NCI-H2196 treated with DMSO at 0.1 percent for 48 hours (cell line): ENCODE results near the gene ALDH1A1.

Source experiments
- DNase-seq: peaks from one replicate; lab custom pipeline; 2025; ENCODE audit not compliant: unreplicated experiment; lab: John Stamatoyannopoulos, UW

The ALDH1A1 gene

DNA sequence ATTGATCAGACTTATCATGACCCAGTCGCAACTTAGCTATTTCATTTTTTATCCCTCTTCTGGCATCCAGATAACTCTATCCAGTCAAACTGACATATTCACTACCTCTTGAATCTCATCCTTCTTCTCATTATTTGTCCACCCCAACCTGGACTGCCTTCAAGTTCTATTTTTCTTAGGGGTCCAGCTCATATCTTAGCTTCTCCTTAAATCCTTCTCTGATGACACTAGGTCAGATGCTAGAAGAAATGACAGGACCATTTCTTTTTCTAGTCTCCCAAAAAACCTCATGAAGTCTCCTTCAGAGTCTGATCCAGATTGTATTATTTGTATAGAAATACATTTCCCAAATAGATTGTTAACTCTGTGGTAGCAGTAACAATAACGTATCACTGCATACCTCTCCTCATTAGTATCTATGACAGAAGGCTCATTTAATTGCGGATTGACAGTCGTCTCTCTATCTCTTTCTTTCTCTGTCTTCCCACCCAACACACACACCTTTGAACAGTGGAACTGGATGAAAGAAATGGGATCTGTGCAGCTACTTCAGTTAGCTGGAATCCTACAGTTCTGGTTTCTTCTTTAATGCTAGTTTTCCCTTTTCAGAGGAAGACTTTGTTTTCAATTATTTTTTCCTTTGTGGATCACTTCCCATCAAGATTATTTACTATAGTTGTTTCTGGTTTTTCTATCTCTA, 33.5 kb downstream of the ALDH1A1 start:
- DNase-seq = no peak

DNA sequence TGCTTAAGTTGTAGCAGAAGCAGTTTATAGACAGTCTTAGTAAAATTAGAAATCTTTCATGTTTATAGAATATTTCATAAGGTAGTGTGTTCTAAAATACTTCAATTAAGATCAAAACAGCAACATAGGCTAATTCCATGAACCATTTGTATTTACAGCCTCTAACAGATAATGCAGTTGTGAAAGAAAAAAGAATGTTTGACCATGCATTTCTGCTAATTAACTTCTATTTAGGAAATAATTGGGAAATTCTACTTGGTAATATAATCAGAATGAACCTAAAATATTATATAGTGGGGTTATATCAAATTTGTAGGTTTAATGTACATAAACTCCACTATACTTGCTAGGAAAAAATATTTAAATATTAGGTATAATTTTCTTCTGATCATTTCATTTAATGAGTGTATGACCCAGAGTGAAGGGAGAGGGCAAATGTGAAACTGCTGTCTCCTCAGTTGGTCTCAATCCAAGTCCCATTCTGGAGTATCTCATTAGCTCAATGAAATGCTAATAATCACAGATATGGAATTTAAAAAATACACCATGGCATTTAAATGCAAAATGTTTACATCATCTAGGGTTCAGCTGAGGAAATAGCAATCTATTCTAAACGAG, 34.9 kb downstream of the ALDH1A1 start:
- no peak for DNase-seq

DNA sequence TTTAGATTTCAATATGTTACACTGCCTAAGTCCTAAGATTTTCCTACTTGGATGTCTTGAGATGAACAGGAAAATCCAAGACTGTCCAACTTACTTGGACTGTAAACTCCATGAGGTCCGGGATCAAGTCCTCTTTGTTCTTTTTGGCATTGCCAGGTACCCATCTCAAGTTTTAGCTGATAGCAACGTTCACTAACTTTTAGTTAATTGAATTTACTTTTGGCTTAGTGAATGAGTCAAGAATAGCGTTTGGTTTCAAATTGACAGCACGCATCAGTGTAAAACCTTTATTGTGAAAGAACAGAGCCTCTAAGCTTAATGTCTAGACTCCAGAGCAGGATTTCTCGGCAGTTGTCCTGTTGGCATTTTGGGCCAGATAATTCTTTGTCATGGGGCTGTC, 37.2 kb downstream of the ALDH1A1 start:
- no peak for DNase-seq

DNA sequence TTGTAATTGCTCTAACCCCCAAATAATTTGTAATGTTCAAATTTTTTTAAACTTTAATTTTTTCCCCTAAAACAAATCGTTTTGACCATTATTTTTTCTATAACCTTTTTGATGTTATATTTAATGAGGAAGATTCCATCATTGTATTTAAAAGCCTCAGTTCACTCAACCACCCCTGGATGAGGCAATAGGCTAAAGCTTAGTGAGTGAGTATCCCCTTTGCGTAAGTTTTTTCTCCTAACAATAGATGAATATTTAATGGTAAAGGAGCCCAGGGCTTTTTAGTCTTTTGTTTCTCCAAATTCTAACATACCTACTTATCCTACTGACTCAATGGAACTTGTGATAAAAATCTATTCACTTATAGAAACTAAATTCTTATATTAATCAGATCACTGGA, 38.1 kb downstream of the ALDH1A1 start:
- DNase-seq = no peak

DNA sequence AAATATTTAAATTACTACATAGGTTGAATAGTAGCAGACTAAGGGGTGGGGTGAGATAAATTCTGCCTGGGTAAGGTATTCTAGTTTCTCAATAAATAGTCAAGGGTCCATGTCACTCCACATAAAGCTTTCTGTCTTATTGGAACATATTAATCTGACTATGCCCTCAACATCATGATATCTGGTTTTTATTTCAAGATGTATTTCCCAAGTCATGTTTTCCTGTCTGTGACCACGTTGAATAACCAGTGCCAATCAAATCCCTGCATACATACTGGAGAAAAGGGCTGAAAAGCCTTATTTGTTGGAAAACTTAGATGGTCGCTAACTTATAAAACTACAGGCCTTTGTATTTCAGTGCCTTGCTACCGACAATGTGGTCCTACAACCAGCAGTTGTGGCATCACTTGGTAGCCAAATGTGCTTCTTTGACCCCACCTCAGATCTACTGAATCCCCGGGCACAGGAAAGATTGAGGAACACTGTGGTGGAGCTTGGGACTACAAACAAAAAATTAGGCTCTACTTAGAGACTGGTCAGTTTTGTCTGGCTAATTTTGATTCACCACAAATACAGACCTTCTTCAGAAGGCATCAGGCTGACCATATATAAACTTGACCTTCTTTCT, 39.4 kb downstream of the ALDH1A1 start:
- DNase-seq = no peak

DNA sequence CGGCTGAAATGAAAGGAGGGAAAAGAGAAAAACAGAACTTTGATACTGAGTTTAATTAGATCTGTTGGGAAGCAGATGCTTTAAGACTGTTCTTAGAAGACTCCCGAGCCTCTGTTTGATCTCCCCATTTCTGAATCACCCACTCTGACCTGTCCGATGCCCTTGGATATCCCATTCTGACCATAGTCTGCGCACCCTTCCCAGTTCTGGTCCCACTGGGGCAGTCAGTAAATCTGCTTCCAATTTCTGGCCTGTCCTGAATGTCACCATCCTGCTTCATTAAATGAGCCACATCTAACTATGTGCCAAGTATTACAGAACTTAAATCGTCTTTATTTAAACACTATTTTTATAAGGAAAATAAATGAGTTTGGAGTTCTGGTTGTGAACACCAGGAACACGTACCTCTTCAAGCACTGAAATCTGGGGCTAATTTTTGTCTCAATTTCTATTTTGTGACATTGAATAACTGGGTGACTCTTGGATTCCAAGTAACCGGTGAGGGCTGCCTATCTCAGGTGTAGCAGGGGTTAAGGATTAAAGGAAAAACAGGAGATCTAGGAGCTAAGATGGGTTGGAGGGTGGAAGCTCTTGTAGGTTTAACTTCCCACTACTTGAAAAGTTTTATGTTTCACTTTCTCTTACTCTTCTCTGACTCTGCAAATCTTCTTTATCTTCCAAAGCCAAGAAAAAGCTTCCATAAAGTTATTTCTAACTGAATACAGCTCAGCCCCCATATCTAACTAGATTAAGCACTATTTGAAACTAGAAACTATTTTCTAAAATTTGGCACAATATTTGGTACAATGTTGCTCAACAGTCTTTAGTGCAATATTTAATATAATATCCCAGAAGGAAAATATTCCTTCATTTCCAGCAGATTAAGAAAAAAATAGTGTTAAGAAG, 40.1 kb downstream of the ALDH1A1 start:
- no peak for DNase-seq

DNA sequence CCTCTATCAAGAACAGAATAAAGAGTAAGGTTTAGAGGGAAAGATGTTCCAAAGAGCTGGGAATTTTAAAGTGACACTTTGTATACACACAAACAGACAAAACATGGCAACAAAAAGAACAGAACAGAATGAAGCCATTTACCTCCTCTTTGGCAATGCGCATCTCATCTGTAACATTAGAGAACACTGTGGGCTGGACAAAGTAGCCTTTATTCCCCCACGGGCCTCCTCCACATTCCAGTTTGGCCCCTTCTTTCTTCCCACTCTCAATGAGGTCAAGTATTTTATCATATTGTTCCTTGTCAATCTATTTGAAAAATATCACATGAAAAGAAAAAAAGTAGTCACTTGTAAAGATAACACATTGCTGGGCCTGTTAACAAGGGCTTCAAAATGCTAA, 41.0 kb downstream of the ALDH1A1 start:
- DNase-seq = no peak

DNA sequence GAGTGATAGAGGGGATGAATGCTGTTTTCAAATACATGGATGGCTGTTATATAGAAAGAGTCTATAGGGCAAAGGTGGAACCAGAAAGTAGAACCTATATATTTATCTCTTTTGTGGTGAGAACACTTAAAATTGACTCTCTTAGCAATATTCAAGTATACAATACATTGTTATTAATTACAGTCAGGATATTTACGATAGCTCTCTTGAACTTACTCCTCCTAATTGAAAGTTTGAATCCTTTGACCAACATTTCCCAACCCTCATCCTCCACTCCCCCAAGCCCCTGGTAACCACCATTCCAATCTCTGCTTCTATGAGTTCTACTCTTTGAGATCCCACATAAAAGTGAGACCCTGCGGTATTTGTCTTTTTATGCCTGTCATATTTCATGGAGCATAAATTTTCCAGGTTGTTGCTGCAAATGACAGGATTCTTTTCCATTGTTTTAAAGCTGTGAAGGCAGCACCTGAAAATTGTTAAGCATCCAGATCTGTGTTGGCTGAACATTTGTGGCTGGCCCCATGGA, 41.5 kb downstream of the ALDH1A1 start:
- no peak for DNase-seq

DNA sequence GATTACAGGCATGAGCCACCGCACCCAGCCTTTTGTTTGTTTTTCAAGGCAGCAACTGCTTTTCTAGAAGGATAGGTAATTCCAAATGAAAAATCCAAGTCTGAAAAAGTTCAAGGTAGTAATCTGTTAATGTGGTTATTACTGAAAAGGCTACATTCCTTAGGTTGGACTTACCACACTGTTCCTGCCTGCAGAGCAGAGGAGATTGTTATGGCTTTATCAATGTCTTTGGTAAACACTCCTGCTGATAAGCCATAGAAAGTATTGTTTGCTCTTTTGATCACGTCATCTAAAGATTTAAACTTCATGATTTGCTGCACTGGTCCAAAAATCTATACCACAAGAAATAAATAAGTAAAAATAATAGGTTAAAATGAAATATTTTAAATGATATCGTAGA, 43.4 kb downstream of the ALDH1A1 start:
- DNase-seq = no peak

DNA sequence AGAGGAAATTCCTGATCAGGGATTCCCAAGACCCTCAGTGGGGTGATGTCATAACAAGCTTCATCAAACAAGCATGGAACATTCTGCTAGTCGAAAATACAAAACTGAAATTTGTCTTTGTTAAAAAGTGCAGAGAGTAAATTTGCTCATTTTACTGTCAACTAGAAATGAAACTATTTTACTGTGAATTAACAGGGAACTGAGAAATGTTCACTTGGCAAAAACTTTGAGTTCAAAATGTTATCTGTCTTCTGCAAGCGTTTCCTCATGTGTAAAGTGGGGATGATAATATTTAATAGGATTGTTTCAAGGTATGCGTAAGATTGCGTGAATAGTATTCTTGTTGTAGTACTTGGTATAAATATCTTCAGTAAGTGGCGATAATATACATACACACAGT, 45.4 kb downstream of the ALDH1A1 start:
- DNase-seq = no peak

DNA sequence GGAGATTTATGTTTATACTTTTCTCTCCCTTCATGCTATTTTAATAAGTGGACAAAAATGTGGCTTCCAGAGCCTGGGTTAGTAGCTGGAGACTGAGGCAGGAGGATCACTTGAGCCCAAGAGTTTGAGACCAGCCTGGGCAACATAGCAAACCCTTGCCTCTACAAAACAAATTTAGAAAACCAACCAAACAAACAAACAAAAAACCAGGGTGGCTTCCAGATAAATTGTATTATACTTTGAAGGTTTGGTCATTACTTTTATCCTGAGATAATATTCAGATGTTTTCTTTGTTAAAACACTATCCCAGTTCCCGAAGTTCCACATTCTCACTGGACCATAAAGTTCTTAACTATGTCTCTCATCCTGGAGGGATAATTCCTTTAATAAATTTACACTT, 46.0 kb downstream of the ALDH1A1 start:
- no peak for DNase-seq

DNA sequence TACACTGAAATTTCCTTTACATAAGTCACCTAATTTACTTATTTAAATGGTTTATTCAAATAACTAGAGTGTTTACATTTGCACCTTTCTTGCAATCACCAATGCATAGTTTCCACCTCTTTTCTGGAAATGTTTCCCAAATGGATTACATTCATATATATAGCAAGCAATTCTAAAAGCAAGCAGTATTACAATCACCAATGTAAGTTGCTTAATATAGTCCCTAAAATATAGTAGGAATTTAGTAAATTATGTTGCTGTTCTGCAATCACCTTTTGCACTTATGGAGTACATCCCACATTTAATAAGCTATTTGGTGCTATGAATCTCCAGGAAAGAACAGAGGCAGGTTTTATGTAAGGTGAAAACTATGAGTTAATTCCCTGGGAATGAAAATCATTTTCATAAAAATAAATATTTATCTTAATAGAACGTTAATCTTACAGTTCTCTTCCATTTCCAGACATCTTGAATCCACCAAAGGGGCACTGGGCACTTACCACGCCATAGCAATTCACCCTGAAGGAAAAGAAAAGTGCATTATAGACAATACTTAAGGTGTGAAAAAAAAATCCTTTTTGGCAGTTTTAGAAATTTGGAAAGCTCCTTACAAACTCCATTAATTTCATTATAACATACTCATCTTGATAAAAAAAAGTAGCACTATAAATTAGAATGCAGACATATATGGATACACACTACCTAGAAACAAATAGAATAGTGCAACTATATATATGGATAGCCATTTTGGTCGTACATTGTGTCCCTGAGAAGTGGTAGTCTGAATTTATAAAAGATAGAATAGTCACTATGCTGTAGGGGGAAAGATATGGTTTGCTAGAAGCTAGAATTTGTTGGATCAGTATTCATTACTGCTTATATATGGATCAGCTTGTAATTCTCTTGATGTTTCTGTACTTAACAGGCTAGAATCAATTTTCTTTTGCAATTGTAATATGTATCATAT, 47.1 kb downstream of the ALDH1A1 start:
- no peak for DNase-seq

DNA sequence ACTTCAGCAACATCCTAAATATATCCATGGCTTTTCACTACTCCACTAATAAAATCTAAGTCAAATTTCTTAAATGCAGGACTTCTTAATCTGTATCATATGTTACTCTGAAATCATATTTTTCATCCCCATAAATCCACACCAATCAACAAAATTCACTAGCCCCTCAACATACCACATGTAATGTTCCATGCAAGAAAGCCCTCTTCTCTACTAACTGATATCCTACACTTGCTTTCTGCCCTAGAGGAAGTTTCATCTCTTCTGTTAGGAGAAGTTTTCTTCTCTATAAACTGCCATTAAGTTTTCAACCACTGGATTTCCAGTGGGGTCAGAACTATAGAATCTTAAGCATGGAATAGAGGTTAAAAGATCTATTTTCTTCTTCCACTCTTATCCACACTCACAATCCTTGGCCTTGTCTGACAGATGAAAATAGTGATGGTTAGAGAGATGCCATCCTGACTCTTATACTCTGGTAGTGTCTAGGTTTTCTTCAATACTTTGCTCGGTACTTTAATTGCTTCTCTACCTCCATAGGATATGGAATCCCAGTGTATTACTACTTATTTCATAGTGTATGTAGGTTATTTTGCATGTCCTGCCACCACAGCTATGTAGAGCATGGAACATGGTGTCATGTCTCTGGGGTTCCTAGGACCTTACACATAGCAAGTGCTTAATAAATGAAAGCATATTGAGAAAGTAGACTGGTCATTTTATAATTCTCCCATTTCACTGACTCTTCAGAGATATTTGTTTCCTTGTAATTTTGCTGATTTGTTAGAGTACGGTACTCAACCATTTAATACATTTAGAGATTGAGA, 48.4 kb downstream of the ALDH1A1 start:
- no peak for DNase-seq

DNA sequence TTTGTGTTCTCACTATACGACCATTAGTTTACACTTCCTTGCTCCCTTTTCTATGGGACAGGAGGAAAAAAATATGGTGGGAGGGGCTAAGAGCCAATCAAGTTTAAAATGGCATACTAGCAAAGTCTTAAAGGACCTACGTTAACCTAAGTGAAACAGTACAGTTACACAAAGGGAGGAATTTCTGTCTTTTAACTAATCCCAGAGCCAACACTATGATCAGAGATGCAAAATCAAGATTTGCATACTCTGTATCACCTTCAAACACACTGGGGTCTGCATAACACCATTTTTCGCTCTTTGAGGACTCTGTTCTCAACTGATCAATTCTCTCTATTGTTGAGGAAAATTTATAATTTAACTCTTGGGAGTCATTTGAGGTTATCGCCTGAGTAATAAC, 49.8 kb downstream of the ALDH1A1 start:
- DNase-seq = no peak

DNA sequence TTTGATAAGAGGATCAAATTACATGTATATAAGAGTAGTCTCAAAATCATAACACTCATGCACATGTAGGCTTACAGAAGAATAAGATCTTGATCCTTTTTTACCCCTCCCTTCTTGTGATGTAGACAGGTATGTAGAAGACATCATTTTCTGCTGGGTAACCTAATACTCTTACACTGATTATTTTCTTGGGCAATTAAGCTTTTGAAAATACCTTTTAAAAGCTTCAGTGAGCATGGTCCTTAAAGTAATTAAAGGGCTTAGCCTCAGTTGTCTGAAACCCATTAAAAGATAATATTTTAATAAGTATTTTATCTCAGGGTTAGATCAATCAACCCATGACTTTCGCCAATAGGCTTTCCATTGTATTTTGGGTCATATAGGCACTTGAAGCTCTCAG, 50.6 kb downstream of the ALDH1A1 start:
- no peak for DNase-seq

DNA sequence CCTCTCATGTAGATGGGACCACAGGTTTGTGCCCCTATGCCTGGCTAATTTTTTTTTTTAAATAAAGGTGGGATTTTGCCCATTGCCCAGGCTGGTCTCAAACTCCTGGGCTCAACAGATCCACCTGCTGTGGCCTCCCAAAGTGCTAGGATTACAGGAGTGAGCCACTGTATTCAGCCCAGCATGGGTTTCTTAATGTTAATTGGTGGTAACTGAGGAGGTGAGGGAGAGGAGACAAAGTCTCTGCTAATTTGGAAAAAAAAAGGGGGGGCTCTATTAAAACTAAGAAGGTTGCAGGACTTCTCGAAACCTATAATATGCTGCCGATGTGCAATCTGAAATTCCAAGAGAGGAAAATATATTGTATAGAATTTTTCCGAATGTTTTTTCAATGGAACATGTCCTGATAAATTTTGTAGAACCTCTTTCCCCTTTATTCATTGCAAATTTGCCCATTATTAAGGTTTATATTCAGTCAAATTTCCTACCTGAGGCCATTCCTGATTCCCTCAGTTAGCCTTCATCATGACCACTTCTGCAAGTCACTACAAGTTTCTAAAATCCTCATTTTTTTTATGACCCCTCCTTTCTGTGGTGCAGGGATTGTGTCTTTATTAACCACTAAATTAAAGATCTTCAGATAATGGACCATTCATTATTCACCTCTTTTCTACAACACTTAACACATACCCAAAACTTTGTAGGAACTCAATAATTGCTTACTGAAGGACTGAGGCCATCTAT, 52.9 kb downstream of the ALDH1A1 start:
- DNase-seq = no peak

DNA sequence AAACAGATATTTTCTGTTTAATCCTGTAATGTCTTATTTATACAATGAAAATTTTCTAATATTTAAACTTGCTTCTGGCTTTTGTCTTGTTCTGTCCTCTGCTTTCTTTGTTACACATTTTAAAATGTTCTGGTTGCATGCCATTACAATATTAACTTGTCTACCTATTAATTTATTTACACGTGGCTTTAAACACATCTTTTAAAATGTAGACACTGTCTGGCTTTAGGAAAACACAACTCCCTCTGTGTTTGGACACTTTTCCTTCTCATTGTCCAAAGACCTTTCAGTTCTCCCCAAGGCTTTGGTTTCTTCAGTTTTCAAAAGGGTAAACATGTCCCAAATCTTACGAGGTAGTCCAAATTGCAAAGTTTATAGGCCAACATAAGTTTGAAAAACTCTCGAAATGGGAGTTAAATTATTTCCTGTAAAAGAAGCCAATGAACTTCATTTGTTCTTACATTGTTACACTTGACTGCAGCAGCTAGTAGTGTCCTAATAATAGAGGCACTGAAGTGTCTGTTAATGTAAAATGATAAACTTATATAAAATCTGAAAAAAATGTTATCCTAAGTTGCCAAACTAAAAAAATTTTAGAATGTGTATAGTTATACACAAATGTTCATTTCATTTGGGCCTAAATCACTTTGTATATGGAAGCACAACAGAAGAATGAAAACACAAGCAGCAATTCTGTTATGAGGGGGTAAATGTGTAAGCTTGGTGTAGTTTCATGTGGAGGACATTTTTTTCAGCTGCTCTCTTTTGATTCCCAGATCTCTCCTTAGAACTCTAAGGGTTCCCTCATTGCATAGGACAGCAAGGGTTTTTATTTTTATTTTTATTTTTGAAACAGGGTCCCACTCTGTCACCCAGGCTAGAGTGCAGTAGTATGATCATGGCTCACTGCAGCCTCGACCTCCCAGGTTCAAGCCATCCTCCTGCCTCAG, 53.8 kb downstream of the ALDH1A1 start:
- DNase-seq = no peak

DNA sequence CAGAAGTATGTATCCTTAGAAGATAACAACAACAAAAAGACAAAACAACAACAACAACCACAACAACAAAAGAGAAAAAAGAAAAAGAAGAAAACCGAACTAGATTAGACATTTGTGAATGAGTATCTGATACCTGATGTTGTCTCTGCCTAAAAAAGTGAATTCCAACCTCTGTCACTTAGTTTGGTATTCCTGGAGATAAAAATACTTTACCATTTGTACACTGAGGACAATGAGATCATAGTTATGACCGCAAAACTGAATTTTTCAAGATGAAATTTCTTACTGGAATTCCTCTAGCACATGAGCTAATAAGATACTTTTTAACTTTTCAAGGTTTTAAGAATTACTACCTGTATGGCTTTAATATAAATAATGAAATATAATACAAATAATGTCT, 54.5 kb downstream of the ALDH1A1 start:
- no peak for DNase-seq
